ENCODE results near the gene SLC9A5.

The SLC9A5 gene

GRCh38 chr16:67258161-67258835 lies 9.5 kb downstream of the SLC9A5 start:
- no peak for DNase-seq

DNA sequence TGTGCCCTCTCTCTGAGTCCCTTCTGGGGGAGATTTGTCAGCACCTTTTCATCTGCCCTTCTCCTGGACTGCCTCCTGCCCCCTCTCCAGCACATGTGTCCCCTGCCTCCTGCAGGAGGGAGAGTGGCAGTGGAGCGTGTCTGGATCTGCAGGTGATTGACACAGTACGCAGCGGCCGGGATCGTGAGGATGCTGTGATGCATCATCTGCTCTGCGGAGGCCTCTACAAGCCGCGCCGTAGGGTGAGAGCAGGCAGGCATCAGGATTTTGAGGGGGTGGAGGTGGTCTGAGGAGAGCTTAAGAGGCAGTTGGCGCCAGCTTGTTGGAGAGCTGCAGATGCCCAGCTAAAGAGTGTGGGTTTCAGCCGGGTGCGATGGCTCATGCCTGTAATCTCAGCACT lies 10.9 kb downstream of the SLC9A5 start:
- no peak for DNase-seq

GRCh38 chr16:67260426-67261063 lies 11.8 kb downstream of the SLC9A5 start:
- DNase-seq: no peak

- no peak for DNase-seq
These were observed 14.4 kb downstream of the SLC9A5 start for GRCh38 chr16:67263201-67263600.

DNA sequence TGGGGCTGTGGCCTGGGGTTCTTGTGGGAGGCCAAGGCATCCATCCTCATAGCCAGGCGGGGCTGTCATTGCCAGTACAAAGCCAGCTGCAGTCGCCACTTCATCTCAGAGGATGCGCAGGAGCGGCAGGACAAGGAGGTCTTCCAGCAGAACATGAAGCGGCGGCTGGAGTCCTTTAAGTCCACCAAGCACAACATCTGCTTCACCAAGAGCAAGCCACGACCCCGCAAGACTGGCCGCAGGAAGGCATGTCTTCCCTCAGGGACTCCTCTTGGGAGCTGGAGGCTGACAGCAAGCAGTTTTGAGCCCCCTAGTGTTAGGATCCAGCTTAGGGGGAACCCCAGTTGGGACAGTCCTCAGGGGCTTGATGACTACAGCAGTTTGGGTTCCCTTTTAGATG lies 15.5 kb downstream of the SLC9A5 start:
- no peak for DNase-seq

DNA sequence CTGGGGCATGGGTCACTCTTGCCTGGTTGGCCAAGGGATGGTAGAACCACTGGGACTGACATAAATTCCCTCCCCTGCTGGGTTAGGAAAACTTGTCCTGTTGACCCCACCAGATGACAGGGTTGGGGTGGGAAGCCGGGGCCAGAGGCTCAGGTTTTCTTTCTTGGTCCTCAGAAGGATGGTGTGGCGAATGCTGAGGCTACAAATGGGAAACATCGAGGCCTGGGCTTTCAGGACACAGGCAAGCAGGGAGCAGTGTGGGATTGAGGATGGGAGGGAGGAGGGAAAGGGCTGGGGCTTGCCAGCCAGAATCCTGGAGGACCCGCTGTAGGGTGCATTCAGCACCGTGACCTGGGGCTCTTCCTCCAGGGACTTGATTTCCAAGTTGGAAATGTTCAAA lies 16.1 kb downstream of the SLC9A5 start:
- DNase-seq: no peak

DNA sequence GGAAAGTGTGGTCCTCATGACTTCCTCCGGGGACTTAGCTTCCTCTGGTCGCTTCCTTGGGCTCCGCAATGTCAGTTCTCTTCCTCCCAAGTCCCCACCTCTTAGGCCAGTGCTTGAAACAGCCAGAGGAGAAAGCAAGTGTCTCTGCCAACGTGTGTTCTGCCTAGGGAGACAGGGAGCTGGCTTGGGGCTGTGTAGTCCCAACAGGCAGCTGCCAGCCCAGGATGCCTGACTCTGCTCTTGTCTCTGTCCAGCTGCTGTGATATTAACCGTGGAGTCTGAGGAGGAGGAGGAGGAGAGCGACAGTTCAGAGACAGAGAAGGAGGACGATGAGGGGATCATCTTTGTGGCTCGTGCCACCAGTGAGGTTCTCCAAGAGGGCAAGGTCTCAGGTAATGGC lies 17.1 kb downstream of the SLC9A5 start:
- no peak for DNase-seq

DNA sequence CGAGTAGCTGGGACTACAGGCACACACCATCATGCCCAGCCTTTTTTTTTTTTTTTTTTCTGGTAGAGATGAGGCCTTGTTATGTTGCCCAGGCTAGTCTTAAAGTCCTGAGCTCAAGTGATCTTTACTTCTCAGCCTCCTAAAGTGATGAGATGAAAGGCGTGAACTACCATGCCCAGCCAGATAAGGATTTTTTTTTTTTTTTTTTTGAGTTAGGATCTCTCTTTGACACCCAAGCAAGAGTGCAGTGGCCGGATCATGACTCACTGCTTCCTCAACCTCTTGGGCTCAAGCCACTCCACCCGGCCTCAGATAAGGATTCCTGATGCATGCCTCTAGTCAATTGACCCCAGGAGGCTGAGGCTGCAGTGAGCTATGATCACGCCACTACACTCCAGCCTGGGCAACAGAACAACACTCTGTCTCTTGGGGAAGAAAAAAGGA lies 19.4 kb downstream of the SLC9A5 start:
- no peak for DNase-seq

- DNase-seq: no peak
These were observed 21.0 kb downstream of the SLC9A5 start for GRCh38 chr16:67269766-67270165.

DNA sequence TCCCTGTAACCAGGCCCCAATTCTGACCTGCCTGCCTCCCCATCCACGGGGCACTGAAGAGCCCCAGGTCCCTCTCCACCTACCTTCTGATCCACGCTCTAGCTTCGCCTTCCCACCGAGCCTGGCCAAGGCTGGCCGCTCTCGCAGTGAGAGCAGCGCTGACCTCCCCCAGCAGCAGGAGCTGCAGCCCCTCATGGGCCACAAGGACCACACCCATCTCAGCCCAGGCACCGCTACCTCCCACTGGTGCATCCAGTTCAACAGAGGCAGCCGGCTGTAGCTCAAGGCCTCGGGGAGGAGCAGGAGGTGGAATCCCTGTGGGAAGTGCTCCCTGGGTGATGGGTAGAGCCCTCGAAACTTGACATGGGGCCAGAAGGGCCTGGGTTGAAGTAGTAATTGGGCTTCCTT lies 22.2 kb downstream of the SLC9A5 start:
- DNase-seq: no peak

DNA sequence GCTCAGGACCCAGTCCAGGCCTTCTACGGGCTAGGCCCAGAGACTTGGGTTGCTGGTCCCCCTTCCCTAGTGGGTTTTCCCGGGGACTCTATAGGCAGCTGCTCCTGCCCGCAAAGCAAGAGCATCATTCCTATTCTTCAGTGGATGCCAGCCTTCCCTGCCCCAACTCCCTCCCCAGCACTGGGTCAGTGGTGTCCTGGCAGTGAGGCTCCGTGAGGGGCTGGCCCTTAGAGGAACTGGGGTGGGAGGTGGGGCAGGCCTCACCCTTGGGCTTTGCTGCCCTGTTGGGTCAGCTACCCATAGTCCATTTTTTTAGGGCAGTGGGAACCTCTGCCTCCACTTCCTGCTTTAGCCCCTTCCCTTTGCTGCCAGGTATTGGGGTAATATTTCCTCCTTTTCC lies 22.7 kb downstream of the SLC9A5 start:
- no peak for DNase-seq

- no peak for DNase-seq
These were observed 26.5 kb downstream of the SLC9A5 start for GRCh38 chr16:67275321-67275720.

DNA sequence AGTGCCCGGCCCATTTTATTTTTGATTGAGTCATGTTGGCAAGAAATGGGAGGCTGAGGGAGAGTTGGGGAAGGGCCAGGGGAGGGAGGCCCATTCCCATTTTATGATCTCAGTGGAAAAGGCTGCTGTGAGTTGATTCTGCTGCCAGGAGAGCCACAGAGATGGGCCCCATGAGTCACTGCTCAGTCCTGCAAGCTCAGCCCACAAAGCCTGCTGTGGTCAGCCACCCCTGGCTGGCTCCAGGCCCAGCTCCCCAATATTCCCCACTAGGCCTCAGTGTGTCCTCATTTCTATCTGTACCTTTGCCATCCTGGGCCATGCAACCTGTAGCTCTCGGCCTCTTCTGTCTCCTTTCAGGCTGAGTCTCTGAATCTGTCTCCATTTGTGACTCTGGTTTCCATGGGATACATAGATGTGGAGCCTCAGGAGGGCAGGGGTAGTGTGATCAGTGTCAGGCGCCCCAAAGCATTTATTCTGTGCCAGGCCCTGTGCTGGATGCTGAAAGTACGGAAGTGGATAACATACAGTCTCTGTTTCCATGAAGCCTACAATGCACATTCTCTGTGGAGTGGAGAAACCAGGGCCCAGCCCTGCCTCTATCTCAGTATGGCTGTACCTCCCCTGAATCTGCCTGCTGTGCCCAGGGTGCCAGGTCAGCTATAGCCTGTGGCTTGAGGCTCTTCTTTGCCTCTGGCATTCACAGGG lies 28.7 kb downstream of the SLC9A5 start:
- no peak for DNase-seq

DNA sequence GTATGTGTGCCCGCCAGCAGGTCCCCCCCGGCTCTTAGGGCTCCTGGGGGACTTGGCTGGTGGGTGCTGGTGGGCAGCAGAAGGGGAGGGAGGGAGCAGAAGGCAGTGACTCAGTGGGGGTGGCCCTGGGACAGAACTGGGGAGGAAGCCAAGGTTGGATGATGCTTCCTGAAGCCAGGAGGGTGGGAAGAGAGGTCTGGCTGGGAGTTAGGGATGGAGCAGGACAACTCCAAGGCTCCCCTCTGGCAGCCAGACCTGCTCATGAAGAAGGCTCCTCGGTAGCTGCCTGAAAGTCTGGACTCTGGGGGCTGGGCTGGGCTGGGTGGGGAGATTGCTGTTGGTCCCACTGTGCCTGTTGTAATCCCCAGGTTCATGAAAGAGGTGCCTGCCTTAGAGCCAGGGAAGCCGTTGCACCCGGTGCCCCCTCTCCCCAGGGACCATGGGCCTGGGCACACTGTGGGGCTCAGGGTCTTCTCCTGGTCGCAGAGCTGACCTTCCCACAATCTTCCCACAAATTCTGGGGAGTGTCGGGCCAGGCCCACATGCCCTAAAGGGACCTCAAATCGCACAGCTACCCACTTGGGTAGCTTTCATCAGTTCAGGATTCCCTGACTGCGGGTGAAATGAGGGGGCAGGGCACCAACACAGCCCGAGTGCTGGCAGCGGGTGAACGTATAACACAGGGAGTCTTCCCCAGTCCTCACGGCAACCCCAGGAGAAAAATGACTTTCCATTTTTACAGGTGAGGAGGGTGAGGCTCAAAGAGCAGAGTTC lies 29.4 kb downstream of the SLC9A5 start:
- DNase-seq: no peak

DNA sequence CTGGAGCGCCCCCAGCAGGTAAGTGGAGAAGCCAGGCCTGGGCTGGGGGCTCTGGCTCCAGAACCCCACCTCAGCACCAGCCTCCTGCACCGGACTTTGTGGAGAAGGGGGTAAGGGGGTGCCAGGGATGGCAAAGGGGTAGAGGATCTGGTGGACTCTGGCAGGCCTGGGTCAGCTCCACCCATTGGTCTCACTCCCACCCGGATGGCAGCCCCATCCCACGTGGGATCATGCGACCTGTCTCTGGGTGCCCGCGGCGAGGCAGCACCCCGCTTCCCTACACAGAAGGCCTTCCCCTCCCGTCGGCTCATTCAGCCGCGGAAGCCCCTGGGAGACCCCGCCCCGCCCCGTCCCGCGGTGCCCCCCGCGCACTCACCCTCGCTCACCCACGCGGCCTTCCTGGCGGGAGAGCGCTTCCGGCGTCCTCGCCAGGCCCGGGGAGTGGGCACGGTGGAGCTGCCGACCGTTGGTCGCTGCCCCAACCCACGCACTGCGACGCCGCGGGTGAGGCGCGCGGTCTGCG lies 30.1 kb downstream of the SLC9A5 start:
- DNase-seq: peak in 5 of 6 experiments; percentile 30 to 65 (median 58)

DNA sequence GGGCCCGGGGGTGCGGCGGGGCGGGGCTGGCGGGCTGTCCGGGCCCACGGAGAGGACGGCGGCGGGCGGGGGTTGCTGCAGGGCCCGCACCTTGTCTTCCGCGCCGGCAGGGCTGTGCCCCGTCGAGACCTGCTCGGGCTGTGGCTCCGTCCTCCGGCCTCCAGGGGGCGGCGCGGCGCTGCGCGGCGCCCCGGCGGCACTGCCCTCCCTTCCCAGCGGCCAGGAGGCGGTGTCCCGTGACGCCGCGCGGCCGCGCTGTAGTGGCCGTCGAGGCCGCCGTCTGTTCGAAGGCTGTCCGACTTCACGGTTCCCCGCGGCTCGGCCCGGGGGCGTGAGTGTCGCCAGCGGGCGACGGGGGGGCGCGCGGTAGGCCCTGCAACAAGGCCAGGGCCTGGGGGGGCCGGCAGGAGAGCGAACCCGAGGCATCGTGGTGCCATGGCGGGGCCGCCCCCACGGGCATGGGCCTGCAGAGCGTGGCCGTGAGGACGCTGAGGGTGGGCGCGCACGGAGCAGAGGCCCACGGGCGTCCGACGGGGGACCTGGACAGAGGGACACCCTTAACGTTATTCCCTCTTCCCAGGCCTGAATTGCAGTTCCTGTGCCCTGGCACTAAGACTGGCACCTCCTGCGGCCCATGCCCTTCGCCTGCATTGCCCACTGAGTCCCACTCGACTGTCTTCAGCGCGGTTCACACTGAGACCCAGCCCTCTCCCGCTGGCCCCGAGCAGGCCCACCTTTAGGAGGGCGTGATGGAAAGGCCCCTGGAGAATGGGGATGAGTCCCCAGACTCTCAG lies 30.7 kb downstream of the SLC9A5 start, which contains the start of gene PLEKHG4:
Gene PLEKHG4 (plus strand): TSS at position 237 of the 794 bp plus-strand sequence. CDS start 513 bp downstream, at position 750.
- DNase-seq: peak; percentile 59 to 76 (median 70)

DNA sequence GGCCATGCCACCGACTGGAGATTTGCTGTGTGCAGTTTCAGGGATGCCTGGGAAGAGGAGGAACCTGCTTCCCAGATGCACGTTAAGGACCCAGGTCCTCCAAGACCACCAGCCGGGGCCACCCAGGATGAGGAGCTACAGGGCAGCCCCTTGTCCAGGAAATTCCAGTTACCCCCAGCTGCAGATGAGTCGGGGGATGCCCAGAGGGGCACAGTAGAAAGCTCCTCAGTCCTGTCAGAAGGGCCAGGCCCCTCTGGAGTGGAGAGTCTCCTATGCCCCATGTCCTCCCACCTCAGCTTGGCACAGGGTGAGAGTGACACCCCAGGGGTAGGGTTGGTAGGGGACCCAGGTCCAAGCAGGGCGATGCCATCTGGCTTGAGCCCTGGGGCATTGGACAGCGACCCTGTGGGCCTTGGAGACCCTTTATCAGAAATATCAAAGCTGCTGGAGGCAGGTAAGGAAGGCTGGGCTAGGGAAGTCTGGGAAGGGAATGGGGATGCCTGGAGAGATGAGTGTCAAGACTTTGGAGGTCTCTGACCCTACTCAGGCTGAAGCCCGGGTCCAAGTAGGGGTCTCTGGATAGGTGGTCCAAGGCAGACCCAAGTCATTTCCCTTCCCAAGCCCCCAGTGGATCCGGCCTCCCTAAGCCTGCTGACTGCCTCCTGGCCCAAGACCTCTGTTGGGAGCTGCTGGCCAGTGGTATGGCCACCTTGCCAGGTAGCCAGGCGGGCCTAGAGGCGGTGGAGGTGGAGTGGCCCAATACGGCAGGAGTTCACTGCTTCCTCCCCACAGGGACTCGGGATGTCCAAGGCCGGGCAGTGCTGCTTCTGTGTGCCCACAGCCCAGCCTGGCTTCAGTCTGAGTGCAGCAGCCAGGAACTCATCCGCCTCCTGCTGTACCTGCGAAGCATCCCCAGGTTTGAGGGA lies 31.6 kb downstream of the SLC9A5 start:
- DNase-seq: no peak

- DNase-seq: no peak
These were observed 33.0 kb downstream of the SLC9A5 start for GRCh38 chr16:67281536-67282446.

- DNase-seq: no peak
These were observed 33.6 kb downstream of the SLC9A5 start for GRCh38 chr16:67282447-67282805.
